MM.1S (cell line): ENCODE measurements around the gene CCSER1.
A peak's percentile ranks its signal among the peaks of the same experiment; 100 is the strongest.

Experiments
- DNase-seq: peaks from one replicate; pipeline ENCODE4 v3.0.0-alpha.2; 2015
- H2AFZ ChIP-seq: fragments of 300-600 bp; sonication (generic); 2 replicates; pipeline ENCODE4 v1.6.0; 2016; ENCODE audit warnings: antibody characterized with exemption, low read length
- H3F3A ChIP-seq: fragments of 300-600 bp; sonication (generic); 2 replicates; pipeline ENCODE4 v1.6.1; 2016; ENCODE audit warnings: mild to moderate bottlenecking, antibody characterized with exemption, low read length, moderate library complexity, mixed read lengths; ENCODE audit not compliant: insufficient read depth
- H3K27ac ChIP-seq: fragments of 300-600 bp; sonication (generic); 2 replicates; pipeline ENCODE4 v1.5.1; 2016; ENCODE audit warnings: mild to moderate bottlenecking, low read length
- H3K27me3 ChIP-seq: fragments of 300-600 bp; sonication (generic); replicated peaks from 2 replicates; pipeline ENCODE4 v1.6.0; 2016; ENCODE audit warnings: low read length; ENCODE audit not compliant: insufficient read depth
- H3K36me3 ChIP-seq: fragments of 300-600 bp; sonication (generic); replicated peaks from 2 replicates; pipeline ENCODE4 v1.6.1; 2016; ENCODE audit warnings: mild to moderate bottlenecking, low read length, mixed read lengths; ENCODE audit not compliant: insufficient read depth
- H3K4me1 ChIP-seq: fragments of 300-600 bp; sonication (generic); 2 replicates; pipeline ENCODE4 v1.6.1; 2016; ENCODE audit warnings: low read length, mixed read lengths
- H3K4me2 ChIP-seq: fragments of 300-600 bp; sonication (generic); 2 replicates; pipeline ENCODE4 v1.6.0; 2016; ENCODE audit warnings: low read depth, low read length
- H3K4me3 ChIP-seq: fragments of 300-600 bp; sonication (generic); 2 replicates; pipeline ENCODE4 v1.5.1; 2016; ENCODE audit warnings: low read length, mixed read lengths
- H3K79me2 ChIP-seq: fragments of 300-600 bp; sonication (generic); 2 replicates; pipeline ENCODE4 v1.6.1; 2016; ENCODE audit warnings: mixed run types, low read length, mixed read lengths
- H3K9ac ChIP-seq: fragments of 300-600 bp; sonication (generic); 2 replicates; pipeline ENCODE4 v1.6.1; 2016; ENCODE audit warnings: low read length, mixed read lengths
- H3K9me2 ChIP-seq: fragments of 300-600 bp; sonication (generic); replicated peaks from 2 replicates; pipeline ENCODE4 v1.6.1; 2016; ENCODE audit warnings: mild to moderate bottlenecking, low read length, mixed read lengths; ENCODE audit not compliant: insufficient read depth
- H3K9me3 ChIP-seq: fragments of 300-600 bp; sonication (generic); replicated peaks from 2 replicates; pipeline ENCODE4 v1.6.1; 2016; ENCODE audit warnings: mild to moderate bottlenecking, low read length, mixed read lengths; ENCODE audit not compliant: insufficient read depth
- H4K20me1 ChIP-seq: fragments of 300-600 bp; sonication (generic); 2 replicates; pipeline ENCODE4 v1.6.1; 2016; ENCODE audit warnings: mild to moderate bottlenecking, low read length, moderate library complexity, mixed read lengths; ENCODE audit not compliant: insufficient read depth
- CTCF ChIP-seq: fragments of 300-600 bp; sonication (generic); IDR thresholded peaks from 2 replicates; pipeline ENCODE4 v1.5.1; 2016; ENCODE audit warnings: antibody characterized with exemption, low read length, mixed read lengths
- EZH2 ChIP-seq: fragments of 300-600 bp; sonication (generic); optimal IDR thresholded peaks from 2 replicates; pipeline ENCODE3; 2017; ENCODE audit warnings: low read depth, mild to moderate bottlenecking, antibody characterized with exemption, low read length, mixed read lengths
- EZH2phosphoT487 ChIP-seq: fragments of 300-600 bp; sonication (generic); IDR thresholded peaks from 2 replicates; pipeline ENCODE4 v1.6.1; 2018; ENCODE audit warnings: antibody characterized with exemption, low read length

The CCSER1 gene

GRCh38 chr4:90113881-90114457 is 13.2 kb upstream of the CCSER1 start:
- no peak for DNase-seq
- no peak overlapping the region for H3K4me3 ChIP-seq
- H3K4me1 ChIP-seq = peaks cover 12% of the 10 kb centered on the region
- no peaks in the 10 kb centered on the region for H3K36me3 ChIP-seq
- 0 out of 2 replicates have a peak, but pooled peaks cover 6% of the 10 kb centered on the region for H3F3A ChIP-seq
- no peak for TF ChIP-seq CTCF
- no peak overlapping the region for H3K27ac ChIP-seq
- H3K79me2 ChIP-seq = no peaks in the 10 kb centered on the region
- no peak overlapping the region for H3K4me2 ChIP-seq
- H2AFZ ChIP-seq = no peak overlapping the region
- H3K9me3 ChIP-seq = no peaks in the 10 kb centered on the region
- H4K20me1 ChIP-seq = no peaks in the 10 kb centered on the region
- no peak overlapping the region for H3K9ac ChIP-seq
- no peaks in the 10 kb centered on the region for H3K9me2 ChIP-seq
- no peaks in the 10 kb centered on the region for H3K27me3 ChIP-seq

GRCh38 chr4:90118527-90119195 is 8.5 kb upstream of the CCSER1 start:
- DNase-seq = peak; percentile 20
- Histone ChIP-seq H3K4me3 (no peak overlapping the region), H4K20me1 (no peaks in the 10 kb centered on the region), H3K9ac (no peak overlapping the region), H3K36me3 (no peaks in the 10 kb centered on the region), H3K79me2 (no peaks in the 10 kb centered on the region), H2AFZ (peak overlapping the region; percentile 40), H3K27ac (peak overlapping the region; percentile 22; the same call in 1 of the 2 replicates), H3F3A (0 out of 2 replicates have a peak, but pooled peaks cover 6% of the 10 kb centered on the region), H3K9me3 (no peaks in the 10 kb centered on the region), H3K4me1 (peaks cover 33% of the 10 kb centered on the region), H3K4me2 (peak overlapping the region; percentile 23; the same call in 1 of the 2 replicates), H3K27me3 (no peaks in the 10 kb centered on the region), H3K9me2 (no peaks in the 10 kb centered on the region)
- TF ChIP-seq EZH2phosphoT487 (no peak), CTCF (no peak), EZH2 (no peak)

GRCh38 chr4:90120037-90120436 is 7.2 kb upstream of the CCSER1 start:
- H3K9me2 ChIP-seq = no peaks in the 10 kb centered on the region
- no peaks in the 10 kb centered on the region for H3K27me3 ChIP-seq
- DNase-seq = no peak
- H4K20me1 ChIP-seq = no peaks in the 10 kb centered on the region
- no peak overlapping the region for H3K9ac ChIP-seq
- H3K4me3 ChIP-seq = no peak overlapping the region
- no peak overlapping the region for H3K4me2 ChIP-seq
- H3K36me3 ChIP-seq = no peaks in the 10 kb centered on the region
- no peak for TF ChIP-seq EZH2phosphoT487
- TF ChIP-seq CTCF = peak; percentile 41
- no peaks in the 10 kb centered on the region for H3K9me3 ChIP-seq
- H3K27ac ChIP-seq = no peak overlapping the region
- H3K4me1 ChIP-seq = peaks cover 33% of the 10 kb centered on the region
- H2AFZ ChIP-seq = no peak overlapping the region
- no peaks in the 10 kb centered on the region for H3K79me2 ChIP-seq
- H3F3A ChIP-seq = 0 out of 2 replicates have a peak, but pooled peaks cover 6% of the 10 kb centered on the region
